Stimulated activated CD4-positive, alpha-beta T cell treated with anti-CD3 and anti-CD28 coated beads, Interleukin-1b, Interleukin-23, amount 100 ng/mL, for 24 hours (primary cell): Measurements from ENCODE around the gene NCBP2.

ENCODE experiments used
- DNase-seq, 4 experiments: peaks; one replicate each; pipeline ENCODE4 v3.0.0-alpha.2; 2020; ENCODE audit warnings: low read depth in 4 of 4, low spot score in 1 of 4

The NCBP2 gene

DNA sequence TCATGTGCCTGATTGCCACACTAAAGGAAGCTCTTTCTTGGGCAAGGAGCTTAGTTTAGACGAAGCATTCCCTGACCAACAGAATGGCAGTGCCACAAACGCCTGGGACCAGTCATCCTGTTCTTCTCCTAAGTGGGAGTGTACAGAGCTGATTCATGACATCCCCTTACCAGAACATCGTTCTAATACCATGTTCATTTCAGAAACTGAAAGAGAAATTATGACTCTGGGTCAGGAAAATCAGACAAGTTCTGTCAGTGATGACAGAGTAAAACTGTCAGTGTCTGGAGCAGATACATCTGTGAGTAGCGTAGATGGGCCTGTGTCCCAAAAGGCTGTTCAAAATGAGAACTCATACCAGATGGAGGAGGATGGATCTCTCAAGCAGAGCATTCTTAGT lies 56.2 kb downstream of the NCBP2 start:
- no peak for DNase-seq
